DOHH2 (cell line): ENCODE measurements around the gene TUBB4B.
A peak's percentile ranks its signal among the peaks of the same experiment; 100 is the strongest.
"Not testable (repeated sequence)": the region's sequence is repeated elsewhere in the genome, so short reads cannot be mapped to it uniquely, and the experiment has no call there.

ENCODE experiments used
- H3F3A ChIP-seq: fragments of 200-600 bp; sonication (generic), shearing (Covaris generic); 2 replicates; pipeline ENCODE4 v1.6.0; 2016; ENCODE audit warnings: antibody characterized with exemption, mild to moderate bottlenecking; ENCODE audit not compliant: control insufficient read depth, insufficient read depth
- H3K27ac ChIP-seq: fragments of 200-600 bp; sonication (generic); 2 replicates; pipeline ENCODE4 v1.5.1; 2014; ENCODE audit warnings: low read depth, mild to moderate bottlenecking, low read length, moderate library complexity
- H3K27me3 ChIP-seq: fragments of 200-600 bp; sonication (generic); 2 replicates; pipeline ENCODE4 v1.6.1; 2014; ENCODE audit warnings: mild to moderate bottlenecking, low read length, mixed read lengths; ENCODE audit not compliant: control insufficient read depth
- H3K36me3 ChIP-seq: fragments of 200-600 bp; sonication (generic); 2 replicates; pipeline ENCODE4 v1.6.1; 2014; ENCODE audit warnings: mild to moderate bottlenecking, low read length, moderate library complexity, mixed read lengths; ENCODE audit not compliant: control insufficient read depth
- H3K4me1 ChIP-seq: fragments of 200-600 bp; sonication (generic); 2 replicates; pipeline ENCODE4 v1.6.1; 2014; ENCODE audit warnings: mild to moderate bottlenecking, low read length, mixed read lengths; ENCODE audit not compliant: control insufficient read depth
- H3K4me2 ChIP-seq: fragments of 200-600 bp; sonication (generic); 2 replicates; pipeline ENCODE4 v1.6.0; 2014; ENCODE audit warnings: mild to moderate bottlenecking, low read length, moderate library complexity
- H3K4me3 ChIP-seq: fragments of 200-600 bp; sonication (generic); 2 replicates; pipeline ENCODE4 v1.5.1; 2014; ENCODE audit warnings: mild to moderate bottlenecking, low read length, mixed read lengths
- H3K79me2 ChIP-seq: fragments of 200-600 bp; sonication (generic); 2 replicates; pipeline ENCODE4 v1.6.1; 2014; ENCODE audit warnings: mild to moderate bottlenecking, low read length, mixed read lengths; ENCODE audit not compliant: control insufficient read depth
- H3K9me2 ChIP-seq: fragments of 200-600 bp; sonication (generic); replicated peaks from 2 replicates; pipeline ENCODE4 v1.6.1; 2014; ENCODE audit warnings: mild to moderate bottlenecking, low read length, mixed read lengths; ENCODE audit not compliant: control insufficient read depth
- H3K9me3 ChIP-seq: fragments of 200-600 bp; sonication (generic); 2 replicates; pipeline ENCODE4 v1.6.1; 2014; ENCODE audit warnings: antibody characterized with exemption, low read length, mixed read lengths; ENCODE audit not compliant: control insufficient read depth, insufficient read depth
- H4K20me1 ChIP-seq: fragments of 200-600 bp; sonication (generic); 2 replicates; pipeline ENCODE4 v1.6.0; 2014; ENCODE audit warnings: low read depth, mild to moderate bottlenecking, antibody characterized with exemption, low read length, moderate library complexity; ENCODE audit not compliant: control insufficient read depth, insufficient read depth
- EZH2phosphoT487 ChIP-seq: fragments of 200-600 bp; sonication (generic); IDR thresholded peaks from 2 replicates; pipeline ENCODE4 v1.6.1; 2017; ENCODE audit warnings: borderline replicate concordance, mild to moderate bottlenecking, antibody characterized with exemption, low read length, moderate library complexity, mixed read lengths
- TF ChIP-seq, protein P1 (sequence below): fragments of 200-600 bp; sonication (generic); IDR thresholded peaks from one replicate; pipeline ENCODE4 v1.5.1; 2014; ENCODE audit warnings: antibody characterized with exemption, mild to moderate bottlenecking, low read depth, low read length; ENCODE audit not compliant: poor library complexity, severe bottlenecking

TUBB4B gene

DNA sequence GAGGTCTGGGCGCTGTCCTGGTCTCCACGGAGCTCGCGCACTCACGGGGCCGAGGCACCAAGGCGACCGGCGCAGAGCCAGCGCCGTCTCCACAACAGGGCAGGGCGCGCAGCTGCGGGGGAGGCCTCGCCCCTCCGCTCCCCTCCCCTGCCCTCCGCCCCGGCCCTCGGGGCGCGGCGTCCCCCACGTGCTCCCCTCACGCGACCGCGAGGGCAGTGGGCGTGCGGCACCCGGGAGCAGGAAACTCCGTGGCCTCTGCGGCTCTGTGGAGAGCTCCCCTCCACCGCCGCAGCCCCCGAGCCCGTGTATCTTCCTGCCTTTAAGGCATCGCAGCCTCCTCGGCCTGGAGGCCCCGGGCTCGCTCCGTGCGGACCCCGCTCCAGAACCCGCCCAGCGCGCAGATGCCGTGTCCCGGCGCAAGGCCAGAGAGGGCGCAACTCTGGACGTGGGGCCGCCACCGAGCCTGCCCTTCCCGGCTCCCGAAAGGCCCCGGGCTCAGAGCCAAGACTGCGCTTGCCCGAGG is 708 bp upstream of the TUBB4B start:
- TF ChIP-seq EZH2phosphoT487 = no peak
- TF ChIP-seq, protein P1, sequence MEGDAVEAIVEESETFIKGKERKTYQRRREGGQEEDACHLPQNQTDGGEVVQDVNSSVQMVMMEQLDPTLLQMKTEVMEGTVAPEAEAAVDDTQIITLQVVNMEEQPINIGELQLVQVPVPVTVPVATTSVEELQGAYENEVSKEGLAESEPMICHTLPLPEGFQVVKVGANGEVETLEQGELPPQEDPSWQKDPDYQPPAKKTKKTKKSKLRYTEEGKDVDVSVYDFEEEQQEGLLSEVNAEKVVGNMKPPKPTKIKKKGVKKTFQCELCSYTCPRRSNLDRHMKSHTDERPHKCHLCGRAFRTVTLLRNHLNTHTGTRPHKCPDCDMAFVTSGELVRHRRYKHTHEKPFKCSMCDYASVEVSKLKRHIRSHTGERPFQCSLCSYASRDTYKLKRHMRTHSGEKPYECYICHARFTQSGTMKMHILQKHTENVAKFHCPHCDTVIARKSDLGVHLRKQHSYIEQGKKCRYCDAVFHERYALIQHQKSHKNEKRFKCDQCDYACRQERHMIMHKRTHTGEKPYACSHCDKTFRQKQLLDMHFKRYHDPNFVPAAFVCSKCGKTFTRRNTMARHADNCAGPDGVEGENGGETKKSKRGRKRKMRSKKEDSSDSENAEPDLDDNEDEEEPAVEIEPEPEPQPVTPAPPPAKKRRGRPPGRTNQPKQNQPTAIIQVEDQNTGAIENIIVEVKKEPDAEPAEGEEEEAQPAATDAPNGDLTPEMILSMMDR = no peak
- H4K20me1 ChIP-seq = peaks cover 21% of the 10 kb centered on the region
- peaks cover 29% of the 10 kb centered on the region for H3K36me3 ChIP-seq
- peaks cover 52% of the 10 kb centered on the region for H3K79me2 ChIP-seq
- H3K27ac ChIP-seq = peak overlapping the region; percentile 85
- H3K9me2 ChIP-seq = no peaks in the 10 kb centered on the region
- H3K4me1 ChIP-seq = peaks cover 62% of the 10 kb centered on the region
- H3K27me3 ChIP-seq = no peaks in the 10 kb centered on the region
- H3K9me3 ChIP-seq = no peaks in the 10 kb centered on the region
- peaks cover 9% of the 10 kb centered on the region for H3F3A ChIP-seq
- H3K4me2 ChIP-seq = peak overlapping the region; percentile 66
- peak overlapping the region; percentile 81 for H3K4me3 ChIP-seq

DNA sequence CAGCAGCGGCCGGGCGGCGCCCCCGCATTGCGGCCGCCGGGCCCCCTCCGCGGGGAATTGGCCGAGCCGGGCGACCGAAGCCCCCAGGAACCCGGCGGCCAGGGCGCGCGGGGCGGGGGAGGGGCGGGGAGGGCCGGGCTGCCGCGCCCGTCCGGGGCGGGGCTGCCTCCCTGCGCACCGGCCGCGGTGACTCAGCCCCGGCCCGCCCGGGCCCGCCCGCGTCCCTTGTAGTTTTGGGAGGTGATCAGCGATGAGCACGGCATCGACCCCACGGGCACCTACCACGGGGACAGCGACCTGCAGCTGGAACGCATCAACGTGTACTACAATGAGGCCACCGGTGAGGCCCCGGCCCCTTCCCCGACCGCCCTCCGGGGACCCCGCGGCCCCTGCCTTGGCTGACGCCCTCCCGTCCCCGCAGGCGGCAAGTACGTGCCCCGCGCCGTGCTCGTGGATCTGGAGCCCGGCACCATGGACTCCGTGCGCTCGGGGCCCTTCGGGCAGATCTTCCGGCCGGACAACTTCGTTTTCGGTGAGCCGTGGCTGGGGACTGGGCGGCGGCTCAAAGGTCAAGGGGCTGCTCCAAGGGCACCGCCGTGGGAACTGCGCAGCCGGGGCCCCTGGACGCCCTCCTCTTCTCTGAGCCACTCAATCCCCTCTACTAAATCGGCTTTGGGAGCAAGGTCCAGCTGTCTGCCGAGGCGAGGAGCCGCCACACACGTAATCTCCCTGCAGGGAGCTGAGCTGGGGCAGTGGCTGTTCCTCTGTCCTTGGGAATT is 592 bp downstream of the TUBB4B start:
- Histone ChIP-seq H4K20me1 (peaks cover 21% of the 10 kb centered on the region), H3K27me3 (no peaks in the 10 kb centered on the region), H3K4me1 (peaks cover 60% of the 10 kb centered on the region), H3K79me2 (peaks cover 52% of the 10 kb centered on the region), H3K9me2 (no peaks in the 10 kb centered on the region), H3K9me3 (no peaks in the 10 kb centered on the region), H3K36me3 (peaks cover 29% of the 10 kb centered on the region), H3K27ac (peak overlapping the region; percentile 40), H3K4me3 (peak overlapping the region; percentile 84), H3F3A (peaks cover 9% of the 10 kb centered on the region), H3K4me2 (peak overlapping the region; percentile 82)
- TF ChIP-seq, protein P1 = no peak
- TF ChIP-seq EZH2phosphoT487 = no peak

DNA sequence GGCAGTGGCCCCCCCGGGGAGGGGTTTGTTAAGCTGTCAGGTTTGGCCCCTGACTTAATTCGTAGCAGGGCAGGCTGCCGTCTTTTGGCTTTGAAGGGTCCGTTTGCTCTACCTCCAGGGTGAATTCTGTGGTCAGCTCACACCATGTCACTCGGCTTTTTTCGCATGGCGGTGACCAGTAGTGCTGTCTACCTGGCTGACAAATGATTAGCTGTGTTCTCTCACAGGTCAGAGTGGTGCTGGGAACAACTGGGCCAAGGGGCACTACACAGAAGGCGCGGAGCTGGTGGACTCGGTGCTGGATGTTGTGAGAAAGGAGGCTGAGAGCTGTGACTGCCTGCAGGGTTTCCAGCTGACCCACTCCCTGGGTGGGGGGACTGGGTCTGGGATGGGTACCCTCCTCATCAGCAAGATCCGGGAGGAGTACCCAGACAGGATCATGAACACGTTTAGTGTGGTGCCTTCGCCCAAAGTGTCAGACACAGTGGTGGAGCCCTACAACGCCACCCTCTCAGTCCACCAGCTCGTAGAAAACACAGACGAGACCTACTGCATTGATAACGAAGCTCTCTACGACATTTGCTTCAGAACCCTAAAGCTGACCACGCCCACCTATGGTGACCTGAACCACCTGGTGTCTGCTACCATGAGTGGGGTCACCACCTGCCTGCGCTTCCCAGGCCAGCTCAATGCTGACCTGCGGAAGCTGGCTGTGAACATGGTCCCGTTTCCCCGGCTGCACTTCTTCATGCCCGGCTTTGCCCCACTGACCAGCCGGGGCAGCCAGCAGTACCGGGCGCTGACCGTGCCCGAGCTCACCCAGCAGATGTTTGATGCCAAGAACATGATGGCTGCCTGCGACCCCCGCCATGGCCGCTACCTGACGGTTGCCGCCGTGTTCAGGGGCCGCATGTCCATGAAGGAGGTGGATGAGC is 1.4 kb downstream of the TUBB4B start:
- H3K9me3 ChIP-seq = no peaks in the 10 kb centered on the region
- peaks cover 45% of the 10 kb centered on the region for H3K79me2 ChIP-seq
- no peak overlapping the region for H3K27ac ChIP-seq

DNA sequence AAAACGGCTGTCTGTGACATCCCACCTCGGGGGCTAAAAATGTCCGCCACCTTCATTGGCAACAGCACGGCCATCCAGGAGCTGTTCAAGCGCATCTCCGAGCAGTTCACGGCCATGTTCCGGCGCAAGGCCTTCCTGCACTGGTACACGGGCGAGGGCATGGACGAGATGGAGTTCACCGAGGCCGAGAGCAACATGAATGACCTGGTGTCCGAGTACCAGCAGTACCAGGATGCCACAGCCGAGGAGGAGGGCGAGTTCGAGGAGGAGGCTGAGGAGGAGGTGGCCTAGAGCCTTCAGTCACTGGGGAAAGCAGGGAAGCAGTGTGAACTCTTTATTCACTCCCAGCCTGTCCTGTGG is 2.2 kb downstream of the TUBB4B start:
- H3K27ac ChIP-seq, H3K27me3 ChIP-seq, H3F3A ChIP-seq, H3K9me3 ChIP-seq, H3K9me2 ChIP-seq: not testable (repeated sequence)
- peaks cover 46% of the 10 kb centered on the region for H3K4me1 ChIP-seq
- H3K79me2 ChIP-seq = peaks cover 38% of the 10 kb centered on the region
- peak overlapping the region; percentile 84 for H3K4me3 ChIP-seq
- H3K4me2 ChIP-seq = peak overlapping the region; percentile 82
- H4K20me1 ChIP-seq = peaks cover 21% of the 10 kb centered on the region
- peaks cover 29% of the 10 kb centered on the region for H3K36me3 ChIP-seq

More for the DNA sequence above, 1.4 kb downstream of the TUBB4B start:
- Histone ChIP-seq H3K36me3 (peaks cover 29% of the 10 kb centered on the region), H3K9me2 (no peaks in the 10 kb centered on the region), H4K20me1 (peaks cover 21% of the 10 kb centered on the region), H3F3A (peaks cover 9% of the 10 kb centered on the region), H3K4me2 (peak overlapping the region; percentile 82), H3K4me3 (peak overlapping the region; percentile 84), H3K27me3 (no peaks in the 10 kb centered on the region), H3K4me1 (peaks cover 53% of the 10 kb centered on the region)
- TF ChIP-seq, protein P1 = no peak
- no peak for TF ChIP-seq EZH2phosphoT487
